Testis (tissue), 2 donors: ENCODE results near the gene DDX31.

ENCODE experiments used
- POLR2A ChIP-seq: fragments of 450-650 bp; IDR thresholded peaks from one replicate; pipeline ENCODE4 v1.6.1; 2017; ENCODE audit warnings: antibody characterized with exemption, mild to moderate bottlenecking, moderate library complexity
- TF ChIP-seq, protein P1 (sequence below), 3 experiments: fragments of 450-650 bp in 2 of 3; fragments of 200-600 bp in 1 of 3; sonication (generic) in 1 of 3; IDR thresholded peaks; one replicate each; pipeline ENCODE4 v1.5.1; 2016 to 2019; ENCODE audit warnings: antibody characterized with exemption in 3 of 3, mild to moderate bottlenecking in 2 of 3, moderate library complexity in 1 of 3

DNA sequence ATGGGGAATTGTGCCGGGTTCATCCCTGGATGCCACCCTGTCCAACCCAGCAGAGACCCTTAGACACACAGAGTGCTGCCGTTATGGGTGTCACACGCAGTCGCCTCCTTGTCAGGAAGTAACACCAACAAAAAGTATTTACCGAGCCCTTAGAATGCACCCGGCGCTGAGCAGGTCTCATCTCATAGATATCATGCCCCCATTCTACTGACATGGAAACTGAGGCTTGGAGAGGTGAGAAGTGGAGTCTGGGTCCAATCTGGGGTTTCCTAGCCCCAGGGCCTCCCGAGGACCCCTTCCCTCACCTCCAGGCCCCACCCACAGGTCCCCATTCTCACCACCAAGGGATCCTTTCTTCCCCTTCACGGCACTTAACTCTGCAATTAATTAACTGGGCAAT, 124.2 kb downstream of the DDX31 start:
- no peak for TF ChIP-seq POLR2A
- TF ChIP-seq, protein P1, sequence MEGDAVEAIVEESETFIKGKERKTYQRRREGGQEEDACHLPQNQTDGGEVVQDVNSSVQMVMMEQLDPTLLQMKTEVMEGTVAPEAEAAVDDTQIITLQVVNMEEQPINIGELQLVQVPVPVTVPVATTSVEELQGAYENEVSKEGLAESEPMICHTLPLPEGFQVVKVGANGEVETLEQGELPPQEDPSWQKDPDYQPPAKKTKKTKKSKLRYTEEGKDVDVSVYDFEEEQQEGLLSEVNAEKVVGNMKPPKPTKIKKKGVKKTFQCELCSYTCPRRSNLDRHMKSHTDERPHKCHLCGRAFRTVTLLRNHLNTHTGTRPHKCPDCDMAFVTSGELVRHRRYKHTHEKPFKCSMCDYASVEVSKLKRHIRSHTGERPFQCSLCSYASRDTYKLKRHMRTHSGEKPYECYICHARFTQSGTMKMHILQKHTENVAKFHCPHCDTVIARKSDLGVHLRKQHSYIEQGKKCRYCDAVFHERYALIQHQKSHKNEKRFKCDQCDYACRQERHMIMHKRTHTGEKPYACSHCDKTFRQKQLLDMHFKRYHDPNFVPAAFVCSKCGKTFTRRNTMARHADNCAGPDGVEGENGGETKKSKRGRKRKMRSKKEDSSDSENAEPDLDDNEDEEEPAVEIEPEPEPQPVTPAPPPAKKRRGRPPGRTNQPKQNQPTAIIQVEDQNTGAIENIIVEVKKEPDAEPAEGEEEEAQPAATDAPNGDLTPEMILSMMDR (IDR thresholded peaks at IDR 0.05) = no peak
